ENCODE data around the gene NPR2. TPM values are rescaled to one million over a fixed set of nuclear protein-coding genes. Genes with fewer than 3 reads are reported as not detected.

NPR2 gene
- polyA plus RNA-seq, 3 donors, result 0.48 TPM; not detected in 2

DNA sequence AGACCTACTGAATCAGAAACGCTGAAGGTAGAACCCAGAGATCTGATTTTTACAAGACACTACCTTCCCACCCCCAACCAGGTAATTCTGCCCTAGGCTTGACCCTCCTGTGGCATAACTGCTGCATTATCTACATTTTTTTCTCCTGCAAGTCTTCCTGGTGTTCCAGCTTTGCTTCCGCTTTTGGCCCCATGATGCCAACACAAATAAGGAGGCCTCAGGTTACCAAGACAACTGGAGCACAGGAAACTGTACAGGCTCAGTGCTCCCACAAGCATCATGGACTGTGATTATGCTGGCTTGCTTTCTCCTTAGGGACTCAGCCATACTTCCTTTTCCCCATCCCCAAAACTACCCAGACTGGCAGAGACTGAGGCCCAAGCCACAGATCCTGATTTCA is 30.7 kb upstream of the NPR2 start:
- H4K20me1 ChIP-seq (ENCODE audit: insufficient read depth, low read length), result no peaks in the 10 kb centered on the region
- H2AFZ ChIP-seq (ENCODE audit: insufficient read depth, low read depth, low read length, poor library complexity, severe bottlenecking), result no peak overlapping the region
- TF ChIP-seq, protein P1, sequence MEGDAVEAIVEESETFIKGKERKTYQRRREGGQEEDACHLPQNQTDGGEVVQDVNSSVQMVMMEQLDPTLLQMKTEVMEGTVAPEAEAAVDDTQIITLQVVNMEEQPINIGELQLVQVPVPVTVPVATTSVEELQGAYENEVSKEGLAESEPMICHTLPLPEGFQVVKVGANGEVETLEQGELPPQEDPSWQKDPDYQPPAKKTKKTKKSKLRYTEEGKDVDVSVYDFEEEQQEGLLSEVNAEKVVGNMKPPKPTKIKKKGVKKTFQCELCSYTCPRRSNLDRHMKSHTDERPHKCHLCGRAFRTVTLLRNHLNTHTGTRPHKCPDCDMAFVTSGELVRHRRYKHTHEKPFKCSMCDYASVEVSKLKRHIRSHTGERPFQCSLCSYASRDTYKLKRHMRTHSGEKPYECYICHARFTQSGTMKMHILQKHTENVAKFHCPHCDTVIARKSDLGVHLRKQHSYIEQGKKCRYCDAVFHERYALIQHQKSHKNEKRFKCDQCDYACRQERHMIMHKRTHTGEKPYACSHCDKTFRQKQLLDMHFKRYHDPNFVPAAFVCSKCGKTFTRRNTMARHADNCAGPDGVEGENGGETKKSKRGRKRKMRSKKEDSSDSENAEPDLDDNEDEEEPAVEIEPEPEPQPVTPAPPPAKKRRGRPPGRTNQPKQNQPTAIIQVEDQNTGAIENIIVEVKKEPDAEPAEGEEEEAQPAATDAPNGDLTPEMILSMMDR (IDR thresholded peaks at IDR 0.05), result no peak
- DNase-seq, result peak in 1 of 3 donors; percentile 23
- peaks cover 24 to 31% of the 10 kb centered on the region in 2 donors for H3K4me1 ChIP-seq (ENCODE audit: control insufficient read depth in 1 of 2, insufficient read depth in 2 of 2, low read length in 2 of 2)
- Mint-ChIP-seq H3K27ac (peak overlapping the region in 2 of 7 donors; percentile 8 to 15), H3K9me3 (peaks cover 0 to 3% (median 3%) of the 10 kb centered on the region in 7 donors), H3K4me1 (peaks cover 39% of the 10 kb centered on the region), H3K4me3 (no peak overlapping the region), H3K36me3 (peaks cover 0 to 3% of the 10 kb centered on the region in 2 donors), H3K27me3 (ENCODE audit: low read depth in 3 of 3) (peaks cover 1 to 4% (median 2%) of the 10 kb centered on the region in 3 donors)
- no peaks in the 10 kb centered on the region for H3K79me2 ChIP-seq (ENCODE audit: insufficient read depth, low read length)
- H3K4me3 ChIP-seq (replicated peaks in 1 of 3; ENCODE audit: low read depth in 2 of 3, low read length in 3 of 3), result no peak overlapping the region
- WGBS (ENCODE audit: insufficient coverage), result 15% methylated on average over 2 of the region's 2 CpGs
- H3K36me3 ChIP-seq (replicated peaks in 1 of 2; ENCODE audit: control insufficient read depth in 1 of 2, insufficient read depth in 2 of 2, low read length in 2 of 2), result no peaks in the 10 kb centered on the region
- no peak overlapping the region for H3K27ac ChIP-seq (ENCODE audit: low read depth in 1 of 2, low read length in 2 of 2)
- intact Hi-C loops (cut with micrococcal nuclease), result no loop called here
- no peaks in the 10 kb centered on the region for H3K27me3 ChIP-seq (ENCODE audit: control insufficient read depth in 2 of 2, insufficient read depth in 2 of 2, low read length in 2 of 2)
- H3K9me3 ChIP-seq (replicated peaks in 1 of 2; ENCODE audit: control insufficient read depth in 1 of 2, insufficient read depth in 1 of 2, low read length in 2 of 2), result no peaks in the 10 kb centered on the region
- H3K9ac ChIP-seq (ENCODE audit: insufficient read depth, low read length, poor library complexity, severe bottlenecking), result no peak overlapping the region
- H3K4me2 ChIP-seq (replicated peaks; ENCODE audit: extremely low read depth, low read length, poor library complexity, severe bottlenecking), result no peak overlapping the region

DNA sequence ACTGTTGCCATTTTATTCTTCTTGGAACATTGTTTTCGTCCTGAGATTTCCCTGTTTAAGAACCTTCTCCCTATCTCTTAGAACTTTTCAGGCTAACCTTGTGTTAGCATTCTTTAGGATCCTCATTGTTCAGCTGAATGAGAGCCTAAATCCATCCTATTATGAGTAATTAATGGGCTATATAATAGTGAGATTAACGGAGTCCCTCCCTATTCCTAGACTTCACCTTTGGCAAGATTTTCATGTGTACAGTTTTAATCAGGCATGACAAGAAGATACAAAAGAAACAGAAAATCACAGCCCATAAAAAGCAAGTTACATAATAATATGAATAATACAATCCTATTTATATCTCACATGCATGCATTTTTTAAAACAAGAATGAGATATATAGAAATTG is 28.2 kb upstream of the NPR2 start:
- Histone ChIP-seq H3K27ac (ENCODE audit: low read depth in 1 of 2, low read length in 2 of 2) (no peak overlapping the region), H2AFZ (ENCODE audit: insufficient read depth, low read depth, low read length, poor library complexity, severe bottlenecking) (no peak overlapping the region), H3K9ac (ENCODE audit: insufficient read depth, low read length, poor library complexity, severe bottlenecking) (no peak overlapping the region), H3K4me2 (replicated peaks; ENCODE audit: extremely low read depth, low read length, poor library complexity, severe bottlenecking) (no peak overlapping the region), H3K4me1 (ENCODE audit: control insufficient read depth in 1 of 2, insufficient read depth in 2 of 2, low read length in 2 of 2) (peaks cover 7 to 10% of the 10 kb centered on the region in 2 donors), H3K27me3 (ENCODE audit: control insufficient read depth in 2 of 2, insufficient read depth in 2 of 2, low read length in 2 of 2) (no peaks in the 10 kb centered on the region), H3K4me3 (replicated peaks in 1 of 3; ENCODE audit: low read depth in 2 of 3, low read length in 3 of 3) (no peak overlapping the region), H3K36me3 (replicated peaks in 1 of 2; ENCODE audit: control insufficient read depth in 1 of 2, insufficient read depth in 2 of 2, low read length in 2 of 2) (no peaks in the 10 kb centered on the region), H3K9me3 (replicated peaks in 1 of 2; ENCODE audit: control insufficient read depth in 1 of 2, insufficient read depth in 1 of 2, low read length in 2 of 2) (no peaks in the 10 kb centered on the region), H4K20me1 (ENCODE audit: insufficient read depth, low read length) (no peaks in the 10 kb centered on the region), H3K79me2 (ENCODE audit: insufficient read depth, low read length) (no peaks in the 10 kb centered on the region)
- no peaks in the 10 kb centered on the region for H3K36me3 Mint-ChIP-seq
- no CpG with 5 or more reads among the region's 2 CpGs for WGBS (ENCODE audit: insufficient coverage)
- intact Hi-C loops (cut with micrococcal nuclease), result no loop called here
- TF ChIP-seq, protein P1 (IDR thresholded peaks at IDR 0.05), result no peak
- no peak overlapping the region for H3K4me3 Mint-ChIP-seq
- no peak overlapping the region for H3K27ac Mint-ChIP-seq
- peaks cover 0 to 3% (median 3%) of the 10 kb centered on the region in 7 donors for H3K9me3 Mint-ChIP-seq
- peaks cover 19% of the 10 kb centered on the region for H3K4me1 Mint-ChIP-seq
- peaks cover 0 to 4% (median 2%) of the 10 kb centered on the region in 3 donors for H3K27me3 Mint-ChIP-seq (ENCODE audit: low read depth in 3 of 3)
- DNase-seq, result no peak

All from CD14-positive monocyte (primary cell).